Activated effector memory CD4-positive, alpha-beta T cell treated with Interleukin-2 at 50 U/mL for 16 hours (primary cell): ENCODE results near the gene POU2F2.
A peak's percentile ranks its signal among the peaks of the same experiment; 100 is the strongest.
"Not testable (repeated sequence)": the region's sequence is repeated elsewhere in the genome, so short reads cannot be mapped to it uniquely, and the experiment has no call there.

ENCODE experiments used
- DNase-seq: peaks from one replicate; pipeline ENCODE4 v3.0.0-alpha.2; 2020

Gene POU2F2

DNA sequence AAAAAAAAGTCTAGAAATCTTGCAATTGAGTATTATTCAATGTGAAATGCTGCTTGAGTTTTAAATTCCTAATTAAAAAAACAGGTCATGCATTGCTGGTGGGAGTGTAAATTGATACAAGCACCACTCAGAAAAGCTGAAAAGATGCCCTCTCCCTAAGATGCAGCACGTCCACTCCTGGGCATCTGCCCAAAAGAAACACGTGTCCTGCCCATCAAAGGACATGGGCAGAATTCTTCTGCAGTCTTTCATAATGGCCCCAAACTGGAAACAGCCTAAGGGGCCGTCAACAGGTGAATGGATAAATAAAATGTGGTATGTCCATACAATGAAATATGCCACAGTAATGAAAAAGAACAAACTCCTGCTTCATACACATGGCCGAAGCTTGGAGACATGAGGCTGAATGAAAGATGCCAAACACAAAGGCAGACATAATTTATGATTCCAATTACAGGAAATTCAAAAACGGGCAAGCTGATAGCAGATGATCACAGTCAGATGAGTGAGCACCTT is 7.8 kb downstream of the POU2F2 start:
- no peak for DNase-seq

DNA sequence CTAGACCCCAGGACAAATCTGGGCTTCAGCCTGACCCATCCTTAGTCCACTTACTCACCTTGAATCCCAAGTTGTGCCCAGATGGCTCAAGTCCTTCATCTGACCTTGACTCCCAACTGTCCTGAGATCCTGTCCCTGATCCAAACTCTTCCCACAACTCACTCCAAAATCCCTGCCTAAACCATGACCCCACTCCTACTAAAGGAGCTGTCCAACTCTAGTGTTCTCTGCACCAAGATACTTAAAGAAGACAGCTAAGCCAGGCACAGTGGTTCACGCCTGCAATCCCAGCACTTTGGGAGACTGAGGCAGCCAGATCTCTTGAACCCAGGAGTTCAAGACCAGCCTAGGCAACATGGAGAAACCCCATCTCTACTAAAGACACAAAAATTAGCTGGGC is 8.5 kb downstream of the POU2F2 start:
- DNase-seq: no peak

DNA sequence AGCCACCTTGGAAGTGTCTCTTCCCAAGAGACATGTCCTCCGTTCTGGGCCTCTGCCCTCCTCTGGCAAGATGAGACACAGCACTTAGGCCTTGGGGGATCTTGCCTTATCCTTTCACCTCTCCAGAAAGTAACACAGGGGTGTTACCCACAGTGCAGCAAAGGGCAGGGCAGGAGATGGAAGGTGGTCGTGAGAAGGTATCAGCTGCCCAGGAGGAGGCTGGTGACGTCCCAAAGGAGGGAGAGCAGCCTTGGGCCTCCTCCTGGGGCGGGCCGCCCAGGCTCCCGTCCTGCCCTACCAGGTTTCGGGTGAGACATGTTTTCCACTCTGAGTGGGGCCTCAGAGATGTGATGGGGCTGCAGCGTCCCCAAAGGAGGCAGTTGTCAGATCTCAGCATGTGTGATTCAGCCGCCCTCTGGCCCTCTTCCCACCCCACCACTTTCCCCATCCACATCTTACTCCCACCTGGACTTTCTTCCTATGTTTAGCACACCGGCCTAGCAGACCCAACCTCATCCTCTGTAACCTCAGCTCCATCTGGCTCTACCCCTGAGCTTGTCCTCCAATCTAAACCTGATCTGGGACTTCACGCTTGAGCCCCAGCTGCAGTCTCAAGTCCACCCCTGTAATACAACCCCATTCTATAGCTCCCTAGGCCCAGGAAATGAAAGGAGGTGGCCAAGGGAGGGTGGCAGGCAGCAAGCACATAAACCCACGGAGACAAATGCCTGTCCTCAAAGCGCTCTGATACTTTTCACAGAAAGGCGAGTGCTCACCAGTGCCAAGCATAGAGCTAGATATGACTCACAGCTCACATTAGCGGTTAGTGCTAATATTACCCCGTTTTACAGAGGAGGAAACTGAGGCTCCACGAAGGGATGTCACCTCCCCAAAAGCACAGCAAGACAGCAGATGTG is 9.3 kb downstream of the POU2F2 start:
- DNase-seq: peak; percentile 26

DNA sequence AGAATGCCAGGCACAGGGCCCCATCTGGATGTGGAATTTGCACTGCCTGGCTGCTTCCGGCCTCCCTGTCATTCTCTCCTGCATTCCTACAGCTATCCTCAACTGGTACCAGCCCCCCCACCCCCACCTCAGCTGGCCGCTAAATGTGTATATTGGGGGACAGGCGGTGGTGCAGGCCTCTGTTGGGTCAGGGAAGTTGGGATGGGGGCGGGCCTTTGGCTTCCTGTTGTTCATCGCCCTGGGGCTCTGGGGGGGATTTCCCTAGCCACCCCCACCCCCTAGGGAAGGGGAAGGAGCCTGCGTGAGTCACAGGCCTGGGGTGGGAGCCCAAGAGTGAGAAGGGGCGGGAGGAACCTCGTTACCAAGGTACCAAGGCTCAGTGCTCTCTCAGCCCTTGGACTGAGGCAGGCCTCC is 10.6 kb downstream of the POU2F2 start:
- DNase-seq: peak; percentile 71

DNA sequence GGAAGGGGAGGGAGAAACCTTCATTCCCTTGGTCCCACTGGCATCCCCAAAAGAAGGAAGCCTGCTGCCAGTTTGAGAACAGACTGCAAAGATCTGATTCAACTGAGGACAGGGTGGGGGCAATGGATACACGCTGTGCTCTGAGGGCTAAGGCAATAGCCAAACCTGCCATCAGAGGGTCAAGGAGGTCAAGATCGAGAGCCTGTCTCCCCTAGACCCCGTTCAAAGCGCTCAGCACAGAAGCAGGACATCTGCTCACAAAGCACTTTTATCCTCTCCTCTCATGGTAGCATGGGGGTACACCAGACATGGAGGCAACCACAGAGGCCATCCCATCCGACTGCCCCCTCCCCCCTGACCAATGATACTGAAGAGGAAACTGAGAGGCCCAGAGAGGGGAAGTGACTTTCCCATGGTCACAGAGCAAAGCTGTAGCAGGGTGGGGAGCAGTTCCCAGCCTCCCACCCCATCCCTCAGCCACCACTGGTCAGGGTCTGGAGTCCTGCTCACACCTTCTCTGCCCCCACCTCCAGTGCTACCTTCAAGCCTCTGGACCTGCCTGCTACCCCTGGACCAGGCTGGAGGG is 11.1 kb downstream of the POU2F2 start:
- DNase-seq: no peak

DNA sequence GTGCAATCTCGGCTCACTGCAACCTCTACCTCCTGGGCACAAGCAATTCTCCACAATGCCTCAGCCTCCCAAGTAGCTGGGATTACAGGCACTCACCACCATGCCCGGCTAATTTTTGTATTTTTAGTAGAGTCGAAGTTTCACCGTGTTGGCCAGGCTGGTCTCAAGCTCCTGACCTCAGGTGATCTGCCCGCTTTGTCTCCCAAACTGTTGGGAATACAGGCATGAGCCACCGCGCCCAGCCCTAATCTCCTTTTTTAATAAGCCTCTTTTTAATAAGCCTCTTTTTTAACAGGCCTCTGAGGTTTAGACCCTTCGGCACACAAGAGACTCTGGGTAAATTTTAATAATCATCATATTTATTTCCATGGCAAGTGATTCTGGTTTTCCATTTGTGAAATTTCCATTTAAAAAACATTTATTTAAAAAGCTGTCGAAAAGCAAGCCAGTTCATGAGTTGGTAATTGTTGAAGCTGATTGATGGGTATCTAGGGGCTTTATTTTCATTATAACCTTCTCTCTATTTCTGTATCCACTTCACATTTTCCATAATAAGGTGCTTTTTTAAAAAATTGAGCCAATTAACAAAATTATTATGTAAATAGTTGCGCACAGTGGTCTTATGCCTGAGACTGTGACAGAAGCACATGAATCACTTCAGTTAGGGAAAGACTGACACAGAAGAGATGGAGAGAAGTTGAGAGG is 11.8 kb downstream of the POU2F2 start:
- DNase-seq: no peak

DNA sequence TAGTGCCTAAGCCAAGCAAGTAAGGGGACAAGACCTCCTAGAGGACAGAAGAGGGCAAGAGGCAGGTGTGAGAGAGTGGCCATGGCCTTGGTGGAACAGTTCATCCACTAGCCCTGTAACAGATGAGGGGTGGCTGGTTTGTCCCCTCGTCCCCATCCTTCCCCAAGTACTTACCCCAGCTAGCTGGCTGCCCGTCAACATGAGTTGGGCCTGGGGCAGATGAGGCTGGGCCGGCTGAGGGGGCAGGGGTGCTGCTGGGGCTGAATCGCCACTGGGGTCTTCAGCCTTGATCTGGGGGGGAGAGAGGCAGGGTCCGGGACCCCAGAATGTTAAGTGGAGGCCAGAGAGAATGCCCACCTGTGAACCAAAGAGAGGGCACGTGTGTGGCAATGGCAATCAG is 15.2 kb downstream of the POU2F2 start:
- DNase-seq: no peak

DNA sequence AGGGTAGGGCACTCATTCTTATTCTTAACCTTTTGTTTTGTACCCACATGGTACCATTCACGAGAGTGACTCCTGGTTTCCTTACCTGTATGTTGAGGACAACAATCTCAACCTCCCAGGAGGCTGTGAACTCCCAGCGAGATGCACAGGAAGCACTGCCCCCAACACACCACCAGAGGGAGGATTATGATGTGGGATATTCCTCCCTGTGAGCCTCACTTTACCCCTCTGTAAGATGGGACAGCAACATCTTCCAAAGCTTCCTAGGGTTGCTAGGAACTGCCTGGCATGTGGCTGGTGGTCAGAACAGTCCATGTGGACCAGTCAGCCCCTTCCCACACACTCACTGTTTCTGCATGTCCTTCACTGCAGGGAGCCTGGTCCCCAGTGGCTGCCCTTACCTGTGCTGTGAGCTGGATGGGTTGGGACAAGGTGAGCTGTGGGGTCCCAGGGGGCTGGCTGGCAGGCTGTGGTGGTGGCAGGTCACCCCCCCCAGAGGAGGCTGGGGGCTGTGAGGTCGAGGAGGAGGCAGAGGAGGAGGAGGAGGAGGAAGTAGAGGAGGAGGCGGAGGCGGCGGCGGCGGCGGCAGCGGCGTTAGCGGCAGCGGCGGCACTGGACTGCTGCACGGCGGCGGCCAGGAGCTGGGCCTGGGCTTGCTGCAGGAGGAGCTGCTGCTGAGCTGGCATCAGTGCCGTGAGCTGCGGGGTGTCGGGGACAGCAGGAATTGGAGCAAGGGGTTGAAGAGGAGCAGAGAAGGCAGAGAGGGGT is 15.8 kb downstream of the POU2F2 start:
- no peak for DNase-seq

DNA sequence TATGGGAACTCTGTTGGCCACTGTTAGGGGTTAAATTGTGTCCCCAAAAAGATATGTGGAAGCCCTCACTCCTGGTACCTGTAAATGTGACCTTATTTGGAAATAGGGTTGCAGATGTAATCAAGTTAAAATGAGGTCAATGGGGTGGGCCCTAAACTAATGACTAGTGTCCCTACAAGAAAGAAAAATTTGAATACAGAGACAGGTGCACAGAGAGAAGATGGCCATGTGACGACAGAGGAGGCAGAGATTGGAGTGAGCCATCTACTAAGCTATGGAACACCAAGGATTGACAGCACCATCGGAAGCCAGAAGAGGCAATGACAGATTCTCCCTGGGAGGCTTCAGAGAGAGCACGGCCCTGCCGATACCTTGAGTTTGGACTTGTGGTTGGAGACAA is 16.5 kb downstream of the POU2F2 start:
- DNase-seq: no peak

DNA sequence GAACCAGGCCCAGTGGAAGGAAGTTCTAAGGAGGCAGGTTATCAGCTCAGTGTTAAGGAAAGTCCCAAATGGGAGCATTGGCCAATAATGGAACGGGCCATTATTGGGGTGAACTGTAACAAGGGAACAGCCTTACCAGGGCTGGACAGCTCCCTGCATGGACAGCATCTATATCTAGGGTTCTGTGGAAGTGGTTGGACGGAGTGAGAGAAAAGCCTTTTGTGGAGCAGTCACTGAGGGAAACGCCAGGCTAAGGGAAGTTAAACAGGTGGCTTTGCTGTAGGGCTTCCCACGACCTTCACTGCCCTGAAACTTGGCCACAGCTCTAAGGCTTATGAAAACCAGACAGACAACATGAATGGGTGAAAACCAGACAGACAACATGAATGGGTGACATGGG is 17.0 kb downstream of the POU2F2 start:
- no peak for DNase-seq

DNA sequence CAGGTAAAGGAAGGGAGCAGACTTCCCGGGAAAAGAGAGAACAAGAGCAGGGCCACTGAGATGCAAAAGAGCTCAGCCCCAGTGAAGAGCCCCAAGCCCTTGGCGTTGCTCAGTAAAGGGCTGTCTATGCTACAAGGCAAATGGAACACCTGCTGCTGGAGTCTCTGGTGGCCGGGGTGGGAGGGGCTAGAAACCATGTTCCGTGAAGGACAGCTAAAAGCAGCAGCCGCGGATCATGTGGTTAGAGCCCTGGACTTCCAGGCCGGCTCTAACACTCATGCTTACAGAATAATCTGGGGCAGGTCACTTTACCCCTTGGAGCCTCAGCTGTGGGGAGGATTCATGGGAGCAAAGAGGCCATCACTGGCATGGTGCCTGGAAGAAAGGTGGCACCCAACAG is 17.8 kb downstream of the POU2F2 start:
- no peak for DNase-seq

DNA sequence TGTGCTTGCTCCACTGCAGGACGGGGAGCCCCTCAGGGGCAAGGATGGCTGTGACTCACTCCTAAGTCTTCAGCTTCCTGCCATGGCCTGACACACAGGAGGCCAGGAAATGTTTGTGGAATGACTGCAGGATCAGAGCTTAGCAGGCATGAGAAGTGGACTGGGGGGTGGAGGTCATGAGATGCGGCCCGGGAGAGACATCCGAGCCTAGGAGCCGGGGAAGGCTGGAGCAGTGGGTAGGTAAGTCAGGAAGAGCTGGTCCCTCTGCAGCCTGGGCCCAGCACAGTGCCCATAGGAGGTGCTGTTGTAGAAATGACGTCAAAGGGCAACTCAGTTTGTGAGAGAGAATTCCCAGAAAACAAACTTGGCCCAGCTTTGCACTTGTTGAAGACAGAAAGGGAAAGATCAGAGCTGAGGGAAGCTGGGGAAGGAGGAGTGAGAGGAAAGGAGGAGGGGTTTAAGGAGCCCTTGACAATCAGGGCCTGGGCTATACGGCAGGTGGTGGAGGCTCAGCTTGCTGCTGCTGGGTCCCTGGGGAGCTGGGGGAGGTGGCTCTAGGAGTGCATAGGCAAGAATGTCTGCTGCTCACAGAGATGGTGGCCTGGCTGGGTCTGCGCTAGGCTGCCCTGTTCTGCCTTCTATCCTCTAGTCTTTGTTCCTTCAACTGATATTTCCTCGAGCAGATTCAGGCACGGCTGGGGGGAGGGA is 18.5 kb downstream of the POU2F2 start:
- DNase-seq: no peak

DNA sequence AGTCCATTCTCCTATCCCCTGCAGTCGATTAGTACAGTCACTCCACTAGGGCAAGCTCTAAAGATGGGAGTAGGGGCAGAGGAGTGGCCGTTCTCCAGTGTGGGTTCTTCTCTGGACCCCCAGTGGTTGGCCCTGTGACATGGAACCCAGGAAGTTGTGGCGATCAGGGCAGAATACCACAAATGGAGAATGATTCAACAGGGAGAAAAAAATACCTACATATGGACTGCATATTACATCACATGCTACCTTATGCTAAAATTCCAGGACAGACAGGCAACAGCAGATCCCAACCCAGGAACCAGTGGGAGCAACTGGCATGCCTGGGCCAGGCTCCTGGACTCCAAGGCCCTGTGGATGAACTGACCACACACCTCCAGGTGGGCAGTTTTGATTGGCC is 20.4 kb downstream of the POU2F2 start:
- DNase-seq: no peak

DNA sequence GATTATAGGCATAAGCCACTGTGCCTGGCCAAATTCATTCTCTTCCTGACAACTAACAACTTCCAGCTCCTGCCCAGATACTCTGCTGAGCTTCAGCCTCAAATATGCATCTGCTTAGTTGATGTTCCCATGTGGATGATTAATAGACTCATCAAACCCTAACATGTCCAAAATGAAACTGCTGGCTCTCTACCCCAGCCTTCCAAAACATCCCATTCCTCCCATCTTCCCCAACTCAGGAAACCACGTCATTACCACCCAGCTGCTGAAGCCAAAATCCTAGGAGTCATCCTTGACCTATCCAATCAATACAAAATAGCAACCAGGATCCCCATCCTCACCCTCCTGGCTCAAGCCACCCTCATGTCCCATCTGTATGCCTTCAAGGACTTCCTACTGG is 20.9 kb downstream of the POU2F2 start:
- no peak for DNase-seq

DNA sequence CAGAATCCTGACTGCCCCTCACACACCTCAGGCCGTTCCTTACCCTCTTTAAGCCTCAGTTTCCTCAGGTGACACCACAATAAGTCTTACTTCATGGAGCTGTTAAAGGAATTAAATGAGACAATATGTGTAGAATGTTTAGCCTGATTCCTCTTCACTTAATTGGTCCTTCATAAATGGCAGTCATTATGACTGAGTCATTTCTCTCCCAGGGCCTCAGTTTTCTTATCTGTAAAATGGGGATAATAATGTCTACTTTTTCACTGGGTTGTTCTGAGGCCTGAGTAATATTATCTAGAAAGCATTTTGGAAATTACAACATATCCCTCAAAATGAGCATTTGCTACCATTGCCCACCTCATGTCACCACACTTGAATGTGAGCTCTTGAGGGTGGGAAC is 21.6 kb downstream of the POU2F2 start:
- DNase-seq: no peak

DNA sequence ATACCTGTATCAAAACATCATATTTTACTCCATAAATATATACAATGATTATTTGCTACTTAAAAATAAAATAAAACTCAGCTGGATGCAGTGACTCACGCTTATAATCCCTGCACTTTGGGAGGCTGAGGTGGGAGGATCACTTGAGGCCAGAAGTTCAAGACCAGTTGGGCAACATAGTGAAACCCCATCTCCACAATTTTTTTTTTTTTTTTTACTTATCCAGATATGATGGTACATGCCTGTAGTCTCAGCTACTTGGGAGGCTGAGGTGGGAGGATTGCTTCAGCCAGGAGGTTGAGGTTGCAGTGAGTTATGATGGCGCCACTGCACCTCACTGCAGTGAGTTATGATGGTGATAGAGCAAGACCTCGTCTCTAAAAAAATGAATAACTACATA is 22.4 kb downstream of the POU2F2 start:
- no peak for DNase-seq

DNA sequence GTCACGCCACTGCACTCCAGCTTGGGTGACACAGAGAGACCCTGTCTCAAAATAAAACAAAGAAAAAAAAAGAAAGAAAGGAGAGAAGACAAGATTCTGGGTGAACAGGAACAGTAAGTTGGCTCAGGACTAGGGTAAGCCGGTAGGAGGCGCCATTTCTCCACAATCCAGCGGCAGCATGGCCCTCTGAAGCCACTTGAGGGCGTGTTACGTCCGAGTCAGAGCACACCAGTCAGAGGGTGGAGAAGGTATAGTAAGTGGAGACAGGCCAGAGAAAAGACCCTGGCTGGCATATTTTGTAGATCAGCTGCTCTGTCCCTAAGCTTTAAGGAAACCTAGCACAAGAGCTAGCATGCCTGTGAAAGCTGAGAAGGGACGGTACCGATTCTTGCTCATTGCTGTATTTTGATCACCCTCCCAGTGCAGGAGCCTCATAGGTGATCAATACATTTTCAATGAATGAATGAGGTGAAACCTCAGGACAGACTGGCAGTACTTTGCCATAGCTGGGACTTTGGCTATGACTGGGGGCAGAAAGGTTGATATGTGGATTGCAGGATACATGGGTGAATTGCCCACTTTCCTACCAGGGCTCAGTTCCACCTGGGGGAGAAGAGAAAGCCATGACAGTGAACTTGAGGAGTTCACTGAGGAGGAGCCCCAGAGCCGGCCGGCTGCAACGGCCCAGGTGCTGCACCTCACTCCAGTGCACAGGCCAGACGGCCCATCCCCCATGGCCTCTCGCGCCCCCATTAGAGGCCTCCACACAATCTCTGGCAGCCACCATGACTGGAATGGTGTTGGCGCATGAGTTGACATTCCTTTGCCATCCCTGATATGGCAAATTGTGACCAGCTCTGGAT is 23.5 kb downstream of the POU2F2 start:
- DNase-seq: peak; percentile 79

DNA sequence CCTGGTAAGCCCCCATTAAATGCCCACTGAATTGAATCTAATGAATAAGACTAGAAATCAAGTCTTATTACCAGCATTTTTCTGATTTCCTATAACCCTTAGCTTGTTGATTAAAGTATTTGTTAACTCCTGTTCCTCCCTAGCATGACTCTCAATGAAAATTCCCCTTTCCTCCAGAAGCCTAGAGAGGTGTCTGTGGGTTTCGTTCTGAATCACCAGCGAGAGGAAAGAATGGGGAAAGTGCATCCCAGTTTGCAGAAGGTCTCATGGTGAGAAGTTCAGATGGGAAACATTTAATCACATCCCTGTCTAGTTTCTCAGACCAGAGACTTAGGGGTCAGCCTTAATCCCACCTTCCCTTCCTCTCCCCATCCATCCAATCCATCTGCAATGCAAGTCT is 26.9 kb downstream of the POU2F2 start:
- DNase-seq: no peak

DNA sequence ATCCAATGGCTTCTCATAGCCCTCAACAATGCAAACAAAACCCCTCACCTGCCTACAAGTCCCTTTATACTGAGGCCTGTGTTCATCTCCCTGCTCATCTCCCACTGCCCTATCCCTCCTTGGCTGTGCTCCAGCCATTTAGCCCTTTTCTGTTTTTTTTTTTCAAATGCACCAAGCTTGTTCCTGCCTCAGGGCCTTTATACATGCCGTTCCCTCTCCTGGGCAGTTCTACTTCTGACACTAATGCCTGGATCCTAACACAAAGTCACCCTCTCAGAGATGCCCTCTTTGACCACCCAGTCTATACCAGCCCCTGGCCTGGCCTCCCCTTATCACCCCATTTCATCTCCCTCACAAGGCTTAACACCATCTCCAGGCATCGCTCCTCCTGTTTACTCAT is 29.4 kb downstream of the POU2F2 start:
- no peak for DNase-seq

DNA sequence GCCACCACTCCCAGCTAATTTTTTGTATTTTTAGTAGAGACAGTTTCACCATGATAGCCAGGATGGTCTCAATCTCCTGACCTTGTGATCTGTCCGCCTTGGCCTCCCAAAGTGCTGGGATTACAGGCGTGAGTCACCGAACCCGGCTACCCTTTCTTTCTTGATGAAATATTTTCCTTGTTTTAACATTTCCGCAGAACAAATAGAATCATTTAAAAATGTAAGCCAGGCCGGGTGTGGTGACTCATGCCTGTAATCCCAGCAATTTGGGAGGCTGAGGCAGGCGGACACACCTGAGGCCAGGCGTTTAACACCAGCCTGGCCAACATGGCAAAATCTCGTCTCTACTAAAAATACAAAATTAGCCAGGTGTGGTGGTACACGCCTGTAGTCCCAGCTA is 32.0 kb downstream of the POU2F2 start:
- DNase-seq: not testable (repeated sequence)

DNA sequence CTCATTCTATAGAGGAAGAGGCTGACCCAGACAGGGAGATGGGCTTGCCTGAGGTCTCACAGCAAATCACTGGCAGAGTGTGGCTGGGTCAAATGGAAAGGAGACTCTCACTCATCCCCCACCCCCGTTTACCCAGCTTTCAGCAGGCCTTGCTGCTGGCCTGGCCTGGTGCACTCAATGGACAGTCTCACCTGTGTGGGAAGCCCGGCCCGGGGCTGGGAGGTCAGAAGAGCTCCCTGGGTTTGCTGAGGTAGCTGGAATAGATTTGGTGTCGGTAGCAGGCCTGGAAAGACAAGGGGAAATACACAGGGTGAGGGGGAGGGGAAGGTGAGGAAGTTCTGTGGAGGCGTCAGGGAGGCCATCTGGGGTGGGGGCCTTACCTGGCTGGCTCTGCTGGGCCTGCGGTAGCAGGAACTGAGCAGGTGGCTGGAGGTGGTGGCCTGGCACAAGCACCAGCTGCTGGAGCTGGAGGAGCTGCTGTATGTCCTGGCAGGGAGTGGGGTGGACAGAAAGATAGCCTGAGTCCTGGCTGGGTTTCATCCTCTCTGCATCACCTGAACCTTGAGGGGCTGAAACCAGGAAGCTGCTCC is 32.8 kb downstream of the POU2F2 start:
- DNase-seq: no peak
